GM18873 (cell line): ENCODE results near the gene ZNF415.

Experiments used
- ATAC-seq: cut with Tn5 transposase; IDR thresholded peaks from one replicate; pipeline ENCODE4 v1.9.1; 2021; ENCODE audit warnings: mild to moderate bottlenecking, moderate library complexity, moderate number of reproducible peaks; ENCODE audit not compliant: unreplicated experiment, low FRiP score

The ZNF415 gene

GRCh38 chr19:53057904-53058580 is 74.7 kb downstream of the ZNF415 start:
- ATAC-seq = no peak
